TTC549 (cell line): Measurements from ENCODE around the gene CPM.

Experiments used
- FAIRE-seq: peaks from 2 replicates; lab custom pipeline; 2012; peaks lifted over from hg19 to GRCh38; lab: Jason Lieb, UNC

Gene CPM

DNA sequence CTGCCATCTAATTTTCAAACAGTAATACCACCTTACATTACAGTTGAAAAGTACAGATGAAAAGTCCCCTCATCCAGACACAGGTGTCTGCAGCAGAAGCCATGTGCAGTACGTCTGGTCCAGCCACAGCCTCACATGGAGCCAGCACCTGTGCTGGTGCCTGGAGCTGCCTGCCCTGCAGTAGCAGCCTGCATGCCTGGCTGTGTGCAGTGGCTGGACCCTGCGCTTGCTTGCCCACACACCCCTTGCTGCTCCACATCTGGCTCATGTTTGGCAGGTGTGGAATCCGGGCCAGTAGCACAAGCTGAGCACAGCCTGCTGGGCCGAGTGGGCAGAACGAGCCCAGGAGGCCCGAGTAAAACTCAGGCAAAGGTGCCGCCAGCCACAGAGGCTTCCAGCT lies 21.8 kb upstream of the CPM start:
- no peak for FAIRE-seq

DNA sequence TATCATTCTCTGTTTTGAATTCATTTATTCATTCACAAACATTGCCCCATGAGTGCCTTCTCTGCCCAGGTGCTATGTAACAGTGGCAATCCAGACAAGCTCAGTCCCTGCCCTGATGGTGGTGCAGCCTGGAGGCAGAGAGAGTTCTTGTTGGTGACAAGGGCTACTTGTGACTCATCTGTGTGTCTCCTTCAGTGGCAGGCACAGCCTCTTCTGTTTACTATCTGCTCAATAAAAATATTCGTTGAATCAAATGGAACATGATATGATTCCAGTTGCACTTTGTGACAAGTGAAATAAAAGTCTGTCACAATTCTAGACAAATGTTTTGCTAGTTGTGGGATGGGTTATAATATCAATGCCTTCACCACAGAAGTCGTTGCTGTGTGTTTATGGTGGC lies 20.6 kb upstream of the CPM start:
- no peak for FAIRE-seq

DNA sequence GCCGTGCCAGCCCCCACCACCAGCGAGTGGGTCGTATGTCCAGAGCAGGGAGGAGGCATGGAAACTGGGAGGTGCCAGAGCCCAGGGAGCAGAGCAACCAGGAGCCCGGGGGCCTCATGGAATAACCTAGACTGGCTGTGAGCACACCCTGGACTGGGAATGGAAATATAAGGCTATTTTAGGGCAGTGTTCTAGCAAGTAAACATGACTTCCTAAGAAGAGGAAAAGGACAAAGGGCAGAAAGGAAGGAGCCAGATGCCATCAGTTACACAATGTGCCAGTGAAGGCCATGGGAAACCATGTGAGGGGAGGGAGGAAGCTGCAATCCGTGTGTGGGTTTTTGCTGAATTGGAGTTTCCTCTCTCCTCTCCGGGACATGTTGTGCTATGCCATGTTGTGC lies 18.7 kb upstream of the CPM start:
- FAIRE-seq, result no peak

DNA sequence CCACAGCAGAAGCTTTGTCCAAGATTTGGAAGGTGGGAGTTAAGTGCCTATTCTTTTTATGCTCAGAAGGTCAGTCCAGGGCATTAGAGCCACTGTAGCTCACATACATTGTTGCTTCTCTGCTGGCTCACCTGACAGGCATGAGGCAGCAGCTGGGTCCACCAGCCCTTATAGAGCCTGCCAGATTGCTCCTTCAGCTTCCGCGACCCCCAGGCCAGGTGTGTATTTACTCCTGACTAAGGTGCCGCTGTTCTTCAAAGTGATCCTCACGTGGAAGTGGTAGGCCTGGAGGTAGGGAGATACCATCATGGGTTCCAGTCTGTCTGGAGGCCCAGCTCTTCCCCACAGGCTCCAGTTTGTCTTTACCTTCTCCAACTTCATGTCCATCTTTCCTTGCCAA lies 17.5 kb upstream of the CPM start:
- FAIRE-seq, result no peak

DNA sequence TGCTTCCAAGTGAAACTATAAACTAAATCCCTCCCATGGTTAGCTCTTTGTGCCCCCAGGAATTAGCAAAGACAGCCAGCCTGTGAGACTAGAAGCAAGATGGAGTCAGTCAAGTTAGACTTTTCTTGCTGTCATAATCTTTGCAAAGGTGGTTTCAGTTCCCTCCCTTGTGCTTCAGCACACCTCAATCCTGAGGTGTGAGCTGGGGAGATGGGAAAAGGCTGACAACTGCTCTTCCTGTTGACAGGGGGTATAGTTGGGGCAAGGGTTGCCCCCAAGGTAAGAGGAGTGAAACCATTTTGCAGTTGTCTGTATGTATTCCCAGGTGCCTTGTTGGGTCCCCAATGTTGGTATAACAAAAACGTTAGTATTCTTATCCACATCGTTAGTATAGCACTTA lies 12.3 kb upstream of the CPM start:
- no peak for FAIRE-seq

DNA sequence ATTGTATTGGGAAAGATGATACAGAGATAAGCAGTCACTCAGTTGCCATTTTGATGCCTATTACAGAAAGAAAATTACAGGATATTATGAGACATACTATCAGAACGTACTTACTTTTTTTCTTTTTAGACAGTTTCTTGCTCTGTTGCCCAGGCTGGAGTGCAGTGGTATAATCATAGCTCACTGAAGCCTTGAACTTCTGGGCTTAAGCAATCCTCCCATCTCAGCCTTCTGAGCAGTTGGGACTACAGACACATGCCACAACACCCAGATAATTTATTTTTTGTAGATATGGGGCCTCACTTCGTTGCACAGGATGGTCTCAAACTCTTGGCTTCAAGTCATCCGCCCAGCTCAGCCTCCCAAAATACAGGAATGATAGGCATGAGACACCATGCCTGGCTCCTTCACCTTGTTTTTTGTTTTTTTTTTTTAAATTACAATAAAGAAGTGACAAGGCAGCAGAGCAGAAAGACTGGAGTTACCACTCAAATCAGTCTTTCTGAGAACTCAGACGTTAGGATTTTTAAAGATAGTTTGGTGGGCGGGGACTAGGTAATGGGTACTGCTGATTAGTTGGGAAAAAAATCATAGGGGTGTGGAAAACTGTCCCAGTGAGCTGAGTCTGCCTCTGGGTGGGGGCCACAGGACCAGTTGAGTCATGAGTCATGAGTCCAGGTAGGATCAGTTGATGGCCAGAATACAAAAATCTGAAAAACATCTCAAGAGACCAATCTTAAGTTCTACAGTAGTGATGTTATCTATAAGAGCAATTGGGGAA lies 11.5 kb upstream of the CPM start:
- no peak for FAIRE-seq

DNA sequence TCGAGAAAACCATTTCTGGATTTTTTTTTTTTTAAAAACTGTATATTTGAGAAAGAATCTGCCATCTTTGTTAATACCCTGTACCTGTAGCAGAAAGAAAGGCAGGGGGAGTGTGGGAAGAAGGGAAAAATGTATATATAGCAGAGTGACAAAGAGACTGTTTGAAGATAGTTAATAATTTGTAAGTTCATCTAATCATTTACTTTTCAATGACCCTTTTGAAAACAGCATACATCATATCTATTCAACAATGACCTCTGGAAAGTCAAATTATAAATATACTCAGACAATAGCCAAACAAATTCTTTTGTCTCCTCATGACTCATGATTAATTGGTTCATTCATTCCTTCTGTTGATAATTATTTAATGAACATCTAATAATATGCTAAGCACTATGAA lies 10.9 kb upstream of the CPM start:
- no peak for FAIRE-seq

DNA sequence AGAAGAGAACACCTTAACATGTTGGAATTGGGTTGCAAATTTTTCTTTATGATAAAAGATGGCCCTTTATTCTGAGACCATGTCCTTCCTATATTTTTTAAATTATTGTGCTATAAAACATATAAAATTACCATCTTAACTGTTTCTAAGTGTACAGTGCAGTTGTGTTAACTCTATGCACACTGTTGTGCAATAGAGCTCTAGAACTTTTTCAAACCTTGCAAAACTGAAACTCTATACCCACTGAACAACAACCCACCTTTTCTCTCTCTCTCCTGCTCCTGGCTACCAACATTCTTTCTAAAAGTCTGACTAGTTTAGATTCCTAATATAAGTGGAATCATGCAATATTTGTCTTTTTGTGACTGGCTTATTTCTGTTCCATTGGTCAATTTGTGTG lies 7.8 kb upstream of the CPM start:
- no peak for FAIRE-seq

DNA sequence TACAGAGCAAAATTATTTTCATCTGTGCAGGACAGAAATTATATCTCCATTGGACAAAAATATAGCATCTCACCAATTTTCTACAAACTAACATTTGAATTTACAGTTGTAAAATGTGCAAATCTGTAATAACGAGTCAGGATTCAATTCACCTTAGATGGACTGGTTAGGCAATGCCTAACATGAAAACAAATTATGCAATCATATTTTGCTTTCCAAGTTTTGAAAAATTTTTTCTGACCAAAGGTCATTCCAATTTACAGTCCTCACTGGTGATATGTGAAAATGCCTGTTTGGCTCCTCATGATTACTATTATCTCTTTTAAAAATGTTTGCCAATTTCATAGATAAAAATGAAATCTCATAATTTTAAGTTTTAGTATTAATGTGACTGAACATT lies 6.5 kb upstream of the CPM start:
- FAIRE-seq, result no peak

DNA sequence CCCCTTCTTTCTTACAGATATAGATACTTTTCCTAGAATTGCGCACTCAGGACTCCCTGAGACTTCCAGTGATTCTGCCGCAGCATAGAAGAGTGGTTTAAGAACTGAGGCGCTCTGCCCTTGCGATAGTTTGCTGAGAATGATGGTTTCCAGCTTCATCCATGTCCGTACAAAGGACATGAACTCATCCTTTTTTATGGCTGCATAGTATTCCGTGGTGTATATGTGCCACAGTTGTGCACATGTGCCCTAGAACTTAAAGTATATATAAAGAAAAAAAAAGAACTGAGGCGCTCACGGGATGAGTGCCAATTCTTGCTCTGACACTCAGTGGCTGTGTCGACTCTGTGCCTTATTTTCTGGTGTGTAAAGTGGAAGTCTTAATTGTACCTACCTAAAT lies 1.4 kb upstream of the CPM start:
- no peak for FAIRE-seq

DNA sequence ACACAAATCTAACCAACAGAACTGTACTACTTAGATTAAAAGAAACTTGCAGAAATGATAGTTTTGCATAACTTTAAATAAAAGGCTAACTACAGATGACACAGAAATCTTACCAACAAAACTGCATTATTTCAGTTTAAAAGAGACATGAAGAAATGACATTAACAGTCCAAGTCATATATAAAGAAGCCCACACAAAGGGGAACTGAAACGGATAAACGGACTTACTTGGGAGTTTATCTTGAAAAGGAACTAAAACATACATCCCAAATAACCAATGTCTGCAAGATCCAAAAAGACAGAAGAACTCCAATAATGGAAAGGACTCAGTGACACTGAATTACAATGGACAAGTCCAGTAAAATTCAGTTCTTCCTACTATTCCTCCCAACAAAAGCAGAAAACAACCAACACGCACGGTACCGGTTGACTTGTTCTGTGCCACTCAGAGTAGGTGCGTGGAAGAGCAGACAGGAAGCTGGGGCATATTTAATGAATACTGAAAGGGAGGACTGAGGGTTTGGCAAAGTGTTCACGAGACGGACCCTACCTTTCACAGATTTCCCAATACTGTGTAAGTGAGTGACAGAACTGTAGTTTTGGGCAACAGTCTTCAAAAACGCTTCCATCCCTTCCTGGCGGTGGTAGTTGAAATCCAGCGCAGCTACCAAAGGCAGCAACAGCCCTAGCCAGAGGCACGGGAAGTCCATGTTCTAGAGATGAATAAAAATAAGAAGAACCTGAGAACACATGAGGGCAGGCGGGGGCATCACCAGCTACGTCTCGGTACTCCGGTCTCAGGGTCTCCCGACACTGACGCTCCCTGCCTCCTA lies 627 bp downstream of the CPM start:
- no peak for FAIRE-seq

DNA sequence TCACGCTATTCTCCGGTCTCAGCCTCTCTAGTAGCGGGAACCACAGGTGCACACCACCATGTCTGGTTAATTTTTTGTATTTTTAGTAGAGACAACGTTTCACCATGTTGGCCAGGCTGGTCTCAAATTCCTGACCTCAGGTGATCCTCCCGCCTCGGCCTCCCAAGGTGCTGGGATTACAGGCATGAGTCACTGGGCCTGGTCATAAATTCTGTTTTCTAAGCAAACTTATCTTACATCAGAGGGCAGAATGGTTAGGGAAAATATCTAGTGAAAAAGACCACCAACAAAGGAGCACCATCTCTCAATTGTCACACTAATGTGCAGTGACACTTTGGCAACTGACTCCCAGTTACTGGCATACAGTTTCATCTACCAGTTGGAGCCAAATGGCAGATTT lies 2.8 kb downstream of the CPM start:
- FAIRE-seq, result no peak

DNA sequence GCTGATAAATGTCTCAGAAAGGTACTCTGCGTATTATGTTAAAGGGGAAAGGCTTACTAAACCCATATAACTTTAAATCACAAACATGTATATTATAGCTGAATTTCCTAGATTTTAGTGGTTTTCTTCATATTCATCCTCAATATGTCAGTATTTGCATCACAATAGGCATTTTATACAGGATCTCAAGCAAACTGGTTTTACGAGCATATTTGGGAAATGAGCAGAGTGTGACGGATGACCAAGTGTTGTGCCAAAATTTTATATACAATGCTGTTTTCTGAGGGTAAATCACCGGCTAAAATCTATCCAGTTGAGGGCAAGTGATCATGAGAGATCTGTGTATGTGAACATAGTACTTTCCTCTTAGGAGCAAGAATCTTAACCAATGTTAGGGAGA lies 8.4 kb downstream of the CPM start:
- FAIRE-seq, result no peak

DNA sequence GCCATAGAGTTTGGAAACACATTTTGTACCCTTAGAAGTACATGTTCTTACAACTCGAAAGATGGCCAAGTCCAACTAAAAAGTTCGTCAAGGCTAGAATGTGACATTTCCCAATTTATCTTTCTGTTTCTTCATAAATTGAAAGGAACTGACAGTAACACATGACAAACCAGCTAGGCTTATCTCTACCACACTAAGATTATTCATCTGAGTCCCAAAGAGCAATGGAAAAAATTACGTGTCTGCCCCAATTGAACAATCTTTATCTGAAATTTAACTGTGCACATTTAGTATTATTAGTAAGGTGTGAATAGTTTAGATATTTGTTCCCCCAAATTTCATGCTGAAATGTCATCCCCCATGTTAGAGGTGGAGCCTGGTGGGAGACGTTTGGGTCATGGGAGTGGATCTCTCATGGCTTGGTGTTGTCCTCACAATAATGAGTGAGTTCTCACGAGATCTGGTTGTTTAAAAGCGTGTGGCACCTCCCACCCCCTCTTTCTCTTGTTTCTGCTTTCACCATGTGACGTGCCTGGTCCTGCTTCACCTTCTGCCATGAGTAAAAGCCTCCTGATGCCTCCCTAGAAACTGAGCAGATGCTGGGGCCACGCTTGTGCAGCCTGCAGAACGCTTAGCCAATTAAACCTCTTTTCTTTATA lies 13.3 kb downstream of the CPM start:
- no peak for FAIRE-seq

DNA sequence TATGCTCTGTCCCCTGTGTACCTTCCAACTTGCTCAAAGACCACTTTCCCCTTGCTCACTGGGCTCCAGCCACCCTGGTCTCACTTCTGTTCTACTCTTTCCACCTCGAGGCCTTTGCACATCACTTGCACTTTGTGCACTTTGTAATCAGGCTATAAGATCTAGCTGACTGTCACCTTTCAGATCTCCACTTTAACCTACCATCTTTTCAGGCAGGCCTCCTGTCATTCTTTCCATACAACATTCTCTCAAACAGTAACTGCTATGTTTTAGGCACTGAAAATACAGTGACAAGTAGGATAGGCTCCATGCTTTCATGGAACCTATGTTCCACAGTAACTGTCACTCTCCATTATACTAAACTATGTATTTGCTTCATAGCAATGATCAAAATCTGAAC lies 14.0 kb downstream of the CPM start:
- no peak for FAIRE-seq

DNA sequence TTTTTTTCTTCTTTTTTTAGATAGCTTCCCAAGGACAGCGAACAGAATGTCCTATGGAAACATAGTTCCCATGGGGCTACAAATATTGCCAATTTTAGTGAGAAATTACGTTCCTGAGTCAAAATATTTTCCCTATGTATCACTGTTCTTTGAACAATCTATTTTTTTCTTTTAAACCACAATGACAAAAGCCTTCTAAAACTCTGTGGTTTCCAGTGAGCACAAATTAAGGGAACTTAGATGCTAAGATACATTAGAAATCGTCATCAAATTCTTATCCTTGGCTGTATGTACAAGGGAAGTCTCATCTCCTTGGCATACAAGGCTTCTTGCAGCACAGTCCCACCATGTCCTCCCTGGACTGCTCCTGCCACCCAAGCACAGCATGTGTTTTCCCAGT lies 17.9 kb downstream of the CPM start:
- no peak for FAIRE-seq

DNA sequence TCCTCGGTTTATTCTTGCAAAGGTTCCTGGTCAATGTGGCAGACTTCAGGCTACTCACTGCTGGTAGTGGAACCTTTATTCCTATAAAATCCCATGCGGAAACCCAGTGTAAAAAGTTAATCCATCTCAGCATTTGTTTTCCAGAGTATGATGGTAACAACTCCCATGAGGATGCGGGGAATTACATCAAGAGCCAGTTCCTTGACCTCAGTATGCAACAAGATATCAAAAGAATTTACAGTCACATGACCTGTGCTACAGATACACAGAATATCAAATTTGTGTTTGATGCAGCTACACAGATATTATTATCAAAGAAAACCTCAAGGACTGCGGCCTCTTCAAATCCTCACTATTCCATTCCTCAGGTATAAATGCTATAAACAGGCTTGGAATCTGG lies 19.3 kb downstream of the CPM start:
- FAIRE-seq, result no peak

DNA sequence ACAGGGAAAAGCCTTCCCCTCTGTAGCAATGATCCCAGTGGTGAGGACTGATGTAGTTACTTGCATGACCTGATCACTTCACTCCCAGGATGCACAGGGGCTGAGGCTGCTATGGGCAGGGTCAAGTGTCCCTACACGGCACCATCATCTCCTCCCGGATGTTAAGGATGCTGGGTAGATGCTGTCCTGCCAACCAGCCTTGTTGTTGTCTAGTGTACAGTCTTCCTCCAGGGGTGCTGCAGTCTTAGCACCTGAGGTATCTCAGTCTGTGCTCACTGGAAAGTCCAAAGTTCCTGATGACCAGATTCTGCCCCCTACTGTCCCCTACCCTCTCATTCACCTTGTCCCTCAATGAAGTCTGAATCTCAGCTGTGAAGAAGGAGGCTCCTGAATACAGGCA lies 20.1 kb downstream of the CPM start:
- FAIRE-seq, result no peak

DNA sequence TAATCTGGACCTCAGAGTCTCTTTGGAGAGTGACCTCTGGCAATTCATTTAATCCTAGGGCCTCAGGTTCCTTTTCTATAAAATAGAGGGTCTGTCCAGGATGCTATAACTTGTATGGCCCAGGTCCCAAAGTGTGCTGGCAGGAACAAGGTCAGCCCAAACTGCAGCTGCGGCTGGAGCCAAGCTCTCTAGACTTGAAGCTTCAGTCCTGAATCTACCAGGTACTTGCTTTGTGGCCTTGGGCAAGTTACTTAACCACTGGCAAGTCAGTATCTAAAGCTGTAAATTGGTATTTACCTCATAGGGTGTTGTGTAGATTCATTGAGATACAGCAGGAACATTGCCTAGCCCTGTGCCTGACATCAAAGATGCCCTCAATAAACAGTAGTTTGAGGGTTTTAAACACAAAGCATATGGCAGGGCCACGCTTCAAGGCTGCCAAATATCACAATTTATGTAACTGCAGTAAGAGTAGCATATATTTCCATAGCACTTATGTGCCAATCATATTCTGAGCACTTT lies 21.7 kb downstream of the CPM start:
- FAIRE-seq, result no peak

DNA sequence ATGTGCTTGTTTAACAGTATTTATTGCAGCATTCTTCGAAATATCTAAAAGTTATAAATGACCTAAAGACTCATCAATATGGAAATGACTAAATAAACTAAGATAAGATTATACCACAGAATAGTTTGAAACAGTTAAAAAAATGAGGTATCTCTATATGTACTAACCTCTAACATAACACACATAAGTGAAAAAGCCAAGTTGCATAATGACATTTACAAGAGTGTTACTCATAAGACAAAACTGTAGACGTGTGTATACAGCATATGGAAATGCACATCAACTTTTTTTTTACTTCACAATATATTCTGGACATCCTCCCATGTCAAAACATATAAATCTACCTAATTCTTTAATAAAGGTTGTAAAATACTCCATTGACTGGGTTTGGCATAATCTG lies 22.8 kb downstream of the CPM start:
- FAIRE-seq, result no peak

DNA sequence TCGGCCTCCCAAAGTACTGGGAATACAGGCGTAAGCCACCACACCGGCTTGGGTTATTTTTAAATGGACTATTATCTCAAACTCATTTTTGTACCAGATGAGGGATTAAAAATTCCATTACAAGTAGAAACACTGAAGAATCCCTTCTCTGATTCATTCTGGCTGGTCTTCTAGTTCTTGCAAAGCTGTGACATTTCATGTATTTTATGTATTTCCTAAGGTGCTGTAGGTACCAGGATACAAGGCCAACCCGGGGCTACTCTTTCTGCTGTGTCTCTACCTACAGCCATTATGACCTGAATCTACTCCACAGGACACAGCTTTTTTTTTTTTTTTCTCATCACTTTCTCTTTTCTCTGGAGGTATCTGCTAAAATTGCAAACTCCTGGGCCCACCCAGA lies 24.9 kb downstream of the CPM start:
- no peak for FAIRE-seq

DNA sequence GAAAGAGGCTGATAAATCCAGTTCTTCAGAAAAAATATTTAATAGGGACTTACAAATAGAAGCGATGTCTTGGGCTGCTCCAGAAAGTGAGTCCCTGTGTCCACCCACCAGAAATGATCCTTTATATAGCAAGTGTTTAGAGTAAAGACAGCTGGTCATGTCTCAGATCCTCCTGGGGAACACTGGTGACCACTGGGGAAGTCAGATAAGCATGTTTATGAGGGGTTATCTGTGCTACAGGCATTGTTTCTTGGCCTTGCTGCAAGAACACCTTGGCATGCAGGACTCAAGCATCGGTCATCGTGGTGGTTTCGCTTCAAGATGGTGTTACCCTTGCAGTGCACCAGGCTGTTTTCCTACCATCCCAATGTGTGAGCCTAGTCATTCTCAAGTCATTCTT lies 27.2 kb downstream of the CPM start:
- no peak for FAIRE-seq

DNA sequence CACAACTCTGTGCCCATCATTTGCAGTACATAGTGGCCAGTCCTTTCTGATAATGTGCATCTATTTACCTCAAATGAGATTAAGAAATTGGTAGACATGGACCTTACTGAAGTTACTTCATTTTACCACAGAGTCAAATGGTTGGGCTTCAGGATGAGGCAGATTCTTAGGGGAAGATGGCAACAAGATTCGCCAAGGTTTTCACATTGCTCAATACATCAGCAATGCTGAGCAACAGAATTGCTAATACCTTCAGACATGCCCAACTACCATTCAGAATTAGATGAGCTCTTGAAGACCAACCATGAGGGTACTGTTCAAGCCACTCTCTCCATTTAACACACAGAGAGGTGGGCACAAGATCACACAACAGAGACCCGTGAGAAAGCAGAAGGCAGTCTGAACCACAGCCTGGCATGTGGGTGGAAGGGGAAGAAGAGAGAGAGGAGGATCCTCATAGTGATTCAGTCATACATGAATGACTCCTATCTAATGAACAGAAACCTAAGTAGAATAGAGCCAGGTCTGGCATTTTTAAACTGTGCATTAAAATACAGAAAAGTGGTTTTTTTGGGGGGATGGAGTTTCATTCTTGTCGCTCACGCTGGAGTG lies 28.5 kb downstream of the CPM start:
- no peak for FAIRE-seq
